Stomach smooth muscle (tissue), 2 donors: ENCODE results near the gene POLD1.
"Not testable (repeated sequence)": the region's sequence is repeated elsewhere in the genome, so short reads cannot be mapped to it uniquely, and the experiment has no call there.

Source experiments
- H3K27ac ChIP-seq: one replicate; pipeline ENCODE4 v1.7.0; 2013; ENCODE audit warnings: mild to moderate bottlenecking, low read length, inconsistent platforms
- H3K27me3 ChIP-seq, 2 donors: one replicate each; pipeline ENCODE4 v1.7.0; 2013; ENCODE audit warnings: low read length in 2 of 2; ENCODE audit not compliant: insufficient read depth in 2 of 2, control insufficient read depth in 1 of 2
- H3K36me3 ChIP-seq, 2 donors: one replicate each; pipeline ENCODE4 v1.7.0; 2013; ENCODE audit warnings: low read length in 2 of 2; ENCODE audit not compliant: control insufficient read depth in 2 of 2, insufficient read depth in 2 of 2
- H3K4me1 ChIP-seq: one replicate; pipeline ENCODE4 v1.7.0; 2013; ENCODE audit warnings: low read length; ENCODE audit not compliant: control insufficient read depth, insufficient read depth
- H3K4me3 ChIP-seq, 2 donors: one replicate each; pipeline ENCODE4 v1.7.0; 2013; ENCODE audit warnings: low read length in 2 of 2
- H3K9ac ChIP-seq, 2 donors: one replicate each; pipeline ENCODE4 v1.7.0; 2013; ENCODE audit warnings: low read length in 2 of 2, mild to moderate bottlenecking in 1 of 2
- H3K9me3 ChIP-seq, 2 donors: one replicate each; pipeline ENCODE4 v1.7.0; 2013; ENCODE audit warnings: low read length in 2 of 2; ENCODE audit not compliant: control insufficient read depth in 2 of 2
- donor health status: healthy.
- donor health status: Pancreatic carcinoma.

POLD1 gene

GRCh38 chr19:50383852-50384684 lies at the start of gene POLD1:
Gene POLD1 (plus strand): TSS chr19:50384347. CDS start chr19:50398852, 14,505 bp downstream.
- Histone ChIP-seq H3K36me3 (peaks cover 13 to 29% of the 10 kb centered on the region in 2 donors), H3K9ac (peak within 1 kb of the TSS; percentile 74 to 87), H3K27me3 (no peaks in the 10 kb centered on the region), H3K27ac (peak within 1 kb of the TSS; percentile 73), H3K4me3 (peak within 1 kb of the TSS; percentile 74 to 82), H3K9me3 (no peaks in the 10 kb centered on the region), H3K4me1 (peaks cover 22% of the 10 kb centered on the region)

DNA sequence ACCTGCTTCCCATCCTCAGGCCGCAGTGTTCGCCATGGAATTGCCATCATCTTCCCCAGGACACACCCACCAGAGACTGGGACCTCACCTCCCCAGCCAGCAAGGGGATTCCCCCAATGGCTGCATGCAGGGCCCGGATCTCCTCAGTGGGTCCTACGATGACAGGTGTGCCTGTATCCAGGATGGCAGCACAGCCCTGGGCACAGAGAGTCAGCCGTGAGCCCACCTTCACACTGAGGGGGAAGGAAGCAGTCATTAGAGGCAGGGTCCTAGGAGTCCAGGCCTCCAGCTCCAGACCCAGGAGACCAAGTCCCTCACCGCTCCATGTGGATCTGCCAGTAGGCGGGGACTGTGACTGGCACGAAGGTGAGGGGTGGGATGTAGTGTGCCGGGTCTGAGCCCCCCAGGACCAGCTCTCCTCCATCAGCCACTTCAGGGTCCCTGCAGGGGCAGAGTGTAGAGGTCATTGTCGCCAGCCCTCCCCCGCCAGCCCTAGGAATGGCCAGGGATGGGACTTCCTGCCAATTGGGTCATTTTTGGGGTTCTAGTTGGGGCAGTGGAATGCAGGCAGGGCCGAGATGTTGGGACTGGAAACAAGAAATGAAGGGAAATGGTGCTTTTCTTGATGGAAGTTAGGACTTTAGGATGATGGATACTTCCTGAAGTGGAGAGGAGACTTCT lies 49.3 kb upstream of the POLD1 start:
- H3K9ac ChIP-seq: no peak overlapping the region
- no peak overlapping the region for H3K27ac ChIP-seq
- no peaks in the 10 kb centered on the region for H3K36me3 ChIP-seq
- H3K9me3 ChIP-seq: no peaks in the 10 kb centered on the region
- H3K4me1 ChIP-seq: peaks cover 12% of the 10 kb centered on the region
- no peak overlapping the region for H3K4me3 ChIP-seq
- peaks cover 29 to 42% of the 10 kb centered on the region in 2 donors for H3K27me3 ChIP-seq

- H3K36me3 ChIP-seq, H3K9ac ChIP-seq, H3K27ac ChIP-seq, H3K9me3 ChIP-seq, H3K4me3 ChIP-seq: not testable (repeated sequence)
- peaks cover 15 to 31% of the 10 kb centered on the region in 2 donors for H3K27me3 ChIP-seq
- H3K4me1 ChIP-seq: peaks cover 11% of the 10 kb centered on the region
These were observed 47.1 kb upstream of the POLD1 start for GRCh38 chr19:50337031-50337430.

DNA sequence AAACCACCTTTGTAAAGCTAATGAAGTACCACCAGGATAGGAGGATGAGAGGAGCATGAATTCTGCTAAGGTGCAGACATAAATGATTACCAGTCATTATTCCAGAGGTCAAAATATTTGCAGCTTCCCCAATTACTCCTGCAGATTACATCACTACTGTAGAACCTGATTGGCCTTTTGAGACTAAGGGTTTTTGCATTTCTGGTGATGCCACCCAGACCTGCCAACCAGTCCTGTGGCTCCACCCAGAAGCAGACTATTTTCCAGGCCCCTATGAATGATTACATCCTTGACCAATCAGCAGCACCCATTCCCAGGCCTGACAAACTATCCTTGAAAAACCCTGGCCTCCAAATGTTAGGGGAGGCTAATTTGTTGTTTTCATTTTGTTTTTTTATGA lies 43.8 kb upstream of the POLD1 start:
- Histone ChIP-seq H3K4me3 (no peak overlapping the region), H3K9me3 (peaks cover 0 to 7% of the 10 kb centered on the region in 2 donors), H3K9ac (no peak overlapping the region), H3K27ac (no peak overlapping the region), H3K36me3 (no peaks in the 10 kb centered on the region), H3K4me1 (no peaks in the 10 kb centered on the region), H3K27me3 (peaks cover 0 to 6% of the 10 kb centered on the region in 2 donors)

DNA sequence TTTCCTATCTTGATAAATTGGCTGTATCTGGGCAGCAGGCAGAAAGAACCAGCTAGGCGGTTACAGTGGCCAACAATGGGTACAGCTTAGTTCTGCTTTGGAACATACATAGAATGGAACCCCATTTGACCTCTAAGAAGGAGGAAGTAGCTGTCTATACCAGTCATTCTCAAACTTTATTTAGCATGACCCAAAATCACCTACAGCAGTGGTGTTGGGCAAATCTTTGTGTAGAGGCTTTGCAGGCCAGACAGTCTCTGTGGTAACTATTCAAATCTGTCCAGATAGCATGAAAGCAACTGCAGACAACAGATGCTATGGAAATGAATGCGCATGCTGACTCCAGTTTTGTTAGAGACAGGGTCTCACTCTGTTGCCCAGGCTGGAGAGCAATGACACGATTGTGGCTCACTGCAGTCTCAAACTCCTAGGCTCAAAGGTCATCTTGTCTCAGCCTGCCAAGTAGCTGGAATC lies 43.0 kb upstream of the POLD1 start:
- Histone ChIP-seq H3K4me1 (no peaks in the 10 kb centered on the region), H3K4me3 (no peak overlapping the region), H3K27ac (no peak overlapping the region), H3K9me3 (peaks cover 0 to 7% of the 10 kb centered on the region in 2 donors), H3K27me3 (peaks cover 0 to 4% of the 10 kb centered on the region in 2 donors), H3K36me3 (no peaks in the 10 kb centered on the region), H3K9ac (no peak overlapping the region)

GRCh38 chr19:50344661-50345318 lies 39.4 kb upstream of the POLD1 start:
- H3K27ac ChIP-seq: no peak overlapping the region
- H3K27me3 ChIP-seq: no peaks in the 10 kb centered on the region
- no peak overlapping the region for H3K4me3 ChIP-seq
- H3K36me3 ChIP-seq: no peaks in the 10 kb centered on the region
- no peak overlapping the region for H3K9ac ChIP-seq
- peaks cover 0 to 7% of the 10 kb centered on the region in 2 donors for H3K9me3 ChIP-seq
- no peaks in the 10 kb centered on the region for H3K4me1 ChIP-seq

GRCh38 chr19:50347089-50347581 lies 37.0 kb upstream of the POLD1 start:
- not testable (repeated sequence) for H3K9ac ChIP-seq, H3K27ac ChIP-seq, H3K4me3 ChIP-seq, H3K27me3 ChIP-seq, H3K4me1 ChIP-seq, H3K9me3 ChIP-seq, H3K36me3 ChIP-seq

GRCh38 chr19:50349277-50350057 lies 34.7 kb upstream of the POLD1 start:
- no peak overlapping the region for H3K9ac ChIP-seq
- no peaks in the 10 kb centered on the region for H3K27me3 ChIP-seq
- H3K4me3 ChIP-seq: no peak overlapping the region
- peaks cover 0 to 7% of the 10 kb centered on the region in 2 donors for H3K9me3 ChIP-seq
- no peaks in the 10 kb centered on the region for H3K4me1 ChIP-seq
- H3K27ac ChIP-seq: no peak overlapping the region
- no peaks in the 10 kb centered on the region for H3K36me3 ChIP-seq

DNA sequence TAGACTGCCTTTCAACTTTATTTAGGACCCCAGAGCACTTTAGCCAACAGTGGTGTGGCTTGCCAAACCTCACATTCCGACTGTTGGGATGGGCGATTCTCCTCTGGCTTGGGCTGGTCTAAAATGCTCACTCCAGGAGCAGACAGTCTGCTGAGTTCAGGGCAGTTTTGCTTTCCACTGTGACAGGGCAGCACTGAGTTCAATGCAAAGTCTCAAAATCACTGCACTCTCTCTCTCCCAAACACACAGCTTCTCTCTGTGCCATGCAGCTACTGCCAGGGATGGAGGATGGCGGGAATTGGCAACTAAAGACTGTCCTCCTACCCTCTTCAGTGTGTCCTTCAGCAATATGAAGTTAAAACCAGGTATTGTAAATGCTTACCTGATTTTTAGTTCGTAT lies 31.9 kb upstream of the POLD1 start:
- Histone ChIP-seq H3K4me1 (peaks cover under 1% of the 10 kb centered on the region), H3K4me3 (no peak overlapping the region), H3K27me3 (no peaks in the 10 kb centered on the region), H3K27ac (no peak overlapping the region), H3K9me3 (no peaks in the 10 kb centered on the region), H3K9ac (no peak overlapping the region), H3K36me3 (no peaks in the 10 kb centered on the region)

DNA sequence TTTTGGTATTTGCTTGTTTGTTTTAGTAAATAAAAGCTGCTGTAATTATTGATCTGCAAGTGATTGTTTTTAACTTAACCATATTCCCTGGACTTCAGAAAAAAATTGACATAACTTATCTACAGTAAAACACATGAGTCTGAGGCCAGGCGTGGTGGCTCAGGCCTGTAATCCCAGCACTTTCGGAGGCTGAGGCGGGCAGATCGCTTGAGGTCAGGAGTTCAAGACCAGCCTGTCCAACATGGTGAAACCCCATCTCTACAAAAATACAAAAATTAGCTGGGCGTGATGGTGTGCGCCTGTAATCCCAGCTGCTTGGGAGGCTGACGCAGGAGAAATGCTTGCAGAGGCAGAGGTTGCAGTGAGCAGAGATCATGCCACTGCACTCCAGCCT lies 30.7 kb upstream of the POLD1 start:
- H3K4me3 ChIP-seq, H3K9me3 ChIP-seq, H3K36me3 ChIP-seq, H3K27ac ChIP-seq, H3K9ac ChIP-seq, H3K4me1 ChIP-seq, H3K27me3 ChIP-seq: not testable (repeated sequence)
